ENCODE results near the gene AMBP. TPM values are rescaled to one million over a fixed set of nuclear protein-coding genes. Genes with fewer than 3 reads are reported as not detected.
A peak's percentile ranks its signal among the peaks of the same experiment; 100 is the strongest.

Gene AMBP
- total RNA-seq, 1 experiment from 2014 or later, result not detected

DNA sequence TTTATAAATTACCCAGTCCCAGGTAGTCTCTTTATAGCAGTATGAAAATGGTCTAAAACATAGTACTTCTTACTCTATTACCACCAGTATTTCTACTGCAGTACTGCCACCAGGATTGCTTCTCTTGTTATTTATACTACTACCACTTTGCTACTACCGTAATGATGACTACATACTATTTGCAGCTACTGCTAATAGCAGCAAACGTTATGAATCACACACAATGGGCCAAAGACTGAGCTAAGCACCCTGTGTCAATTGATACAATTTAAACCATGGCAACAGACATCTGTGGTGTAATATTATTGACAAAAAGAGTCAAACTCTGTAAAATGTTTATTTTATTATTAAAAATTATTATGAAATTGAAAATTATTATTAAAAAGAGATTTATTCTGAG, 36.3 kb upstream of the AMBP start:
- H3K27ac ChIP-seq (ENCODE audit: low read depth, low read length, poor library complexity, severe bottlenecking), result no peak overlapping the region
- intact Hi-C loops (cut with micrococcal nuclease; ENCODE audit: unreplicated experiment), result no loop called here
- H3K9me3 ChIP-seq (ENCODE audit: low read depth, low read length, poor library complexity, severe bottlenecking), result no peaks in the 10 kb centered on the region
- BruUV-seq (replicated peaks), result no TSS peak
- no peaks in the 10 kb centered on the region for H3K36me3 ChIP-seq (ENCODE audit: insufficient read depth, low read length, poor library complexity, severe bottlenecking)
- no peaks in the 10 kb centered on the region for H3K4me1 ChIP-seq (ENCODE audit: insufficient read depth, low read length, poor library complexity, severe bottlenecking)
- peaks cover 14% of the 10 kb centered on the region for H3K27me3 ChIP-seq (replicated peaks; ENCODE audit: insufficient read depth, low read depth, low read length, poor library complexity)
- no peak for TF ChIP-seq EZH2 (IDR thresholded peaks at IDR 0.05; ENCODE audit: borderline replicate concordance, low read depth, low read length, poor library complexity, severe bottlenecking)
- TF ChIP-seq, protein P1, sequence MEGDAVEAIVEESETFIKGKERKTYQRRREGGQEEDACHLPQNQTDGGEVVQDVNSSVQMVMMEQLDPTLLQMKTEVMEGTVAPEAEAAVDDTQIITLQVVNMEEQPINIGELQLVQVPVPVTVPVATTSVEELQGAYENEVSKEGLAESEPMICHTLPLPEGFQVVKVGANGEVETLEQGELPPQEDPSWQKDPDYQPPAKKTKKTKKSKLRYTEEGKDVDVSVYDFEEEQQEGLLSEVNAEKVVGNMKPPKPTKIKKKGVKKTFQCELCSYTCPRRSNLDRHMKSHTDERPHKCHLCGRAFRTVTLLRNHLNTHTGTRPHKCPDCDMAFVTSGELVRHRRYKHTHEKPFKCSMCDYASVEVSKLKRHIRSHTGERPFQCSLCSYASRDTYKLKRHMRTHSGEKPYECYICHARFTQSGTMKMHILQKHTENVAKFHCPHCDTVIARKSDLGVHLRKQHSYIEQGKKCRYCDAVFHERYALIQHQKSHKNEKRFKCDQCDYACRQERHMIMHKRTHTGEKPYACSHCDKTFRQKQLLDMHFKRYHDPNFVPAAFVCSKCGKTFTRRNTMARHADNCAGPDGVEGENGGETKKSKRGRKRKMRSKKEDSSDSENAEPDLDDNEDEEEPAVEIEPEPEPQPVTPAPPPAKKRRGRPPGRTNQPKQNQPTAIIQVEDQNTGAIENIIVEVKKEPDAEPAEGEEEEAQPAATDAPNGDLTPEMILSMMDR (conservative IDR thresholded peaks at IDR 0.05; ENCODE audit: low read depth, low read length), result no peak
- H3K4me3 ChIP-seq (ENCODE audit: low read depth, low read length, poor library complexity, severe bottlenecking), result no peak overlapping the region
- no peak for DNase-seq (ENCODE audit: low spot score)
- CTCF ChIA-PET, result no interaction called here
- POLR2A ChIA-PET (ENCODE audit: low non-redundant PET), result interaction anchor here (0.6 kb wide), 1 partner anchor 147 kb away, joined by 5 read pairs; no protein-coding TSS in a partner anchor

DNA sequence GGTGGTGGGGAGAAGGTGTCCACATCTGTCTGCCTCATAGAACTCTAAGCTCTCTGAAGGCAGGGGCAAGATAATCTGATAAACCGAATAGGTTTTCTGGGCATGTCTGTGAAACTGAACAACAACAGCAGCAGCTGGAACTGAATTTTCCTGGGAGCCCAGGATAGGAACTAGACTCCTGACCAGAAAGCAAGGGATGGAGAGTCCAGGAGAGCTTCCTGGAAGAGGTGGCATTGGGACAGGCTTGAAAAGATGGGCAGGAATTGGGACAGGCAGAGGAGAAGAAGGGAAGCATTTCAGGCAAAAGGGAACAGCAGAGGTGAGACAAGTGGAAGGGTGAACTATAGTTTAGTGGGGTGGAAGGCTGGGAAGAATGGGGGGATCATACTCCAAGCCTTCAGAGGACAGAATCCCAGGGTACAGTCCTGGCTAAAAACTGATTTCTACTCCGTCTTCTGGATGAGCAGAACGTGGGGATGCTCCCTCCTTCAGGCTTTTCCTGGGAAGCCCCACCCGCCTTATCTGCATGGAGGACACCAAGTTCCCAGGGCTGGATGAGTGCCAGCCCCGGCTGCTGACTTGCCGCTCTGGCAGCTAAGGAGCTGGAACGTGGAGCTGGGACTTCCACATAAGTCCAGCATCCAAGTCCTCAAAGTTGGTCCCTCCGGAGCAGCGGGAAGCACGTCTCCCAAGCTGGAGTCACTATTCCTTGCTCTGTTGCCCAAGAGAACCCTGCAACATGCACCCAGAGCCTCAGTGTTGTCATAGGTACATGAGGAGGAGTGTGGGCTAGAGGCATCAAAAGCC, 34.9 kb upstream of the AMBP start:
- ChIA-PET CTCF (no interaction called here), POLR2A (ENCODE audit: low non-redundant PET) (no interaction called here)
- TF ChIP-seq EZH2 (IDR thresholded peaks at IDR 0.05; ENCODE audit: borderline replicate concordance, low read depth, low read length, poor library complexity, severe bottlenecking), result no peak
- TF ChIP-seq, protein P1 (conservative IDR thresholded peaks at IDR 0.05; ENCODE audit: low read depth, low read length), result no peak
- no peaks in the 10 kb centered on the region for H3K4me1 ChIP-seq (ENCODE audit: insufficient read depth, low read length, poor library complexity, severe bottlenecking)
- peak; percentile 23 for DNase-seq (ENCODE audit: low spot score)
- no peak overlapping the region for H3K27ac ChIP-seq (ENCODE audit: low read depth, low read length, poor library complexity, severe bottlenecking)
- BruUV-seq (replicated peaks), result no TSS peak
- peaks cover 14% of the 10 kb centered on the region for H3K27me3 ChIP-seq (replicated peaks; ENCODE audit: insufficient read depth, low read depth, low read length, poor library complexity)
- no peaks in the 10 kb centered on the region for H3K36me3 ChIP-seq (ENCODE audit: insufficient read depth, low read length, poor library complexity, severe bottlenecking)
- intact Hi-C loops (cut with micrococcal nuclease; ENCODE audit: unreplicated experiment), result no loop called here
- H3K9me3 ChIP-seq (ENCODE audit: low read depth, low read length, poor library complexity, severe bottlenecking), result no peaks in the 10 kb centered on the region
- no peak overlapping the region for H3K4me3 ChIP-seq (ENCODE audit: low read depth, low read length, poor library complexity, severe bottlenecking)

DNA sequence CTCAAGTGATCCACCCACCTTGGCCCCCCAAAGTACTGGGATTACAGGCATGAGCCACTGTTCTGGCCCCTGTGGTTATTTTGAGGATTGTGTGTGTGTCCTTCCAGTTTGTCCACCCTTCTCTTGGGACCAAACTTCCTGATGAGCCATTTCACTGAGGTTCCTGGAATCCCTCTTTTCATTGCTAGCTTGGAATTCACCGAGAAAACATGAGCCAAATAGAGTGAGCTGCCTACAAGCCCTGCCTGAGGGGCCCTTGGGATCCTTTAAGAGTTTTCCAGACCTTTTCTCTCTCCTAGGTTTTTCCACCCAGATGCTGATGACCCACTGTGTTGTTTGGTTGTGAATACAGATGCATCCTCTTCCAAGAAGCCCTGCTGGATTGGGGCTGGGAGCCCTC, 34.2 kb upstream of the AMBP start:
- intact Hi-C loops (cut with micrococcal nuclease; ENCODE audit: unreplicated experiment), result no loop called here
- peaks cover 14% of the 10 kb centered on the region for H3K27me3 ChIP-seq (replicated peaks; ENCODE audit: insufficient read depth, low read depth, low read length, poor library complexity)
- no peak overlapping the region for H3K27ac ChIP-seq (ENCODE audit: low read depth, low read length, poor library complexity, severe bottlenecking)
- DNase-seq (ENCODE audit: low spot score), result no peak
- no peaks in the 10 kb centered on the region for H3K4me1 ChIP-seq (ENCODE audit: insufficient read depth, low read length, poor library complexity, severe bottlenecking)
- H3K4me3 ChIP-seq (ENCODE audit: low read depth, low read length, poor library complexity, severe bottlenecking), result no peak overlapping the region
- ChIA-PET CTCF (no interaction called here), POLR2A (ENCODE audit: low non-redundant PET) (no interaction called here)
- H3K9me3 ChIP-seq (ENCODE audit: low read depth, low read length, poor library complexity, severe bottlenecking), result no peaks in the 10 kb centered on the region
- BruUV-seq (replicated peaks), result no TSS peak
- TF ChIP-seq, protein P1 (conservative IDR thresholded peaks at IDR 0.05; ENCODE audit: low read depth, low read length), result no peak
- TF ChIP-seq EZH2 (IDR thresholded peaks at IDR 0.05; ENCODE audit: borderline replicate concordance, low read depth, low read length, poor library complexity, severe bottlenecking), result no peak
- no peaks in the 10 kb centered on the region for H3K36me3 ChIP-seq (ENCODE audit: insufficient read depth, low read length, poor library complexity, severe bottlenecking)

All from A673 (cell line).